Gastrocnemius medialis (tissue), 4 donors: ENCODE measurements around the gene PCF11. TPM values are rescaled to one million over a fixed set of nuclear protein-coding genes. Genes with fewer than 3 reads are reported as not detected.

Source experiments
- ATAC-seq, 2 donors: fragments of 150-250 bp; one replicate each; pipeline ENCODE4 v1.9.1; 2016
- DNase-seq, 2 donors: peaks; one replicate each; pipeline ENCODE4 v3.0.0-alpha.2; 2019
- H3K27ac ChIP-seq, 4 donors: fragments of 200-600 bp; sonication (generic); 1 replicate in 1 of 4; 2 replicates in 3 of 4; pipeline ENCODE4 v1.5.1; 2016 to 2018; ENCODE audit warnings: mild to moderate bottlenecking in 2 of 4, moderate library complexity in 1 of 4
- H3K27me3 ChIP-seq, 3 donors: fragments of 200-600 bp; sonication (generic) in 2 of 3; 1 replicate in 1 of 3; 2 replicates in 2 of 3; pipeline versions ENCODE4 v1.5.1 to v1.6.0; 2016 to 2019; ENCODE audit warnings: mild to moderate bottlenecking in 1 of 3, moderate library complexity in 1 of 3
- H3K36me3 ChIP-seq, 2 donors: fragments of 200-600 bp; sonication (generic) in 1 of 2; one replicate each; pipeline ENCODE4 v1.5.1; 2017 to 2018
- H3K4me1 ChIP-seq, 2 donors: fragments of 200-600 bp; sonication (generic) in 1 of 2; one replicate each; pipeline ENCODE4 v1.5.1; 2016 to 2017; ENCODE audit warnings: mild to moderate bottlenecking in 2 of 2
- H3K4me3 ChIP-seq, 4 donors: fragments of 200-600 bp; sonication (generic) in 3 of 4; 1 replicate in 1 of 4; 2 replicates in 3 of 4; pipeline ENCODE4 v1.5.1; 2016 to 2019; ENCODE audit warnings: mild to moderate bottlenecking in 2 of 4
- H3K9me3 ChIP-seq, 3 donors: fragments of 200-600 bp; sonication (generic) in 2 of 3; 1 replicate in 1 of 3; 2 replicates in 2 of 3; pipeline ENCODE4 v1.5.1; 2016 to 2019
- CTCF ChIP-seq, 5 experiments: fragments of 450-650 bp in 3 of 5; fragments of 200-600 bp in 2 of 5; sonication (generic) in 2 of 5; IDR thresholded peaks in 4 of 5; conservative IDR thresholded peaks in 1 of 5; 1 replicate in 4 of 5; 2 replicates in 1 of 5; pipeline ENCODE4 v1.5.1; 2016 to 2019; ENCODE audit warnings: antibody characterized with exemption in 5 of 5, mild to moderate bottlenecking in 3 of 5, moderate library complexity in 3 of 5
- POLR2A ChIP-seq, 2 donors: fragments of 450-650 bp; IDR thresholded peaks; one replicate each; pipeline ENCODE4 v1.6.1; 2017; ENCODE audit warnings: antibody characterized with exemption in 2 of 2, mild to moderate bottlenecking in 2 of 2, moderate library complexity in 2 of 2
- in situ Hi-C, 4 donors: fragments of 200-750 bp; cut with MboI; loops; one replicate each; pipeline versions ENCODE4 v1.15.0 to v1.8.0; 2017; ENCODE audit warnings: low sequenced_read_pairs in 4 of 4
- intact Hi-C: fragments of 100-400 bp; cut with DNase I; formaldehyde crosslinking; loops from one replicate; pipeline ENCODE4 v1.15.1; 2023; ENCODE audit warnings: low total_unique reads
- total RNA-seq, 4 donors: library from RNA; depleted of rRNA; stranded (reverse); fragments of >200 nt; gene quantifications; one replicate each; pipeline versions ENCODE4 v1.1.0 to v1.2.3, GENCODE V29; 2016

Gene PCF11
- total RNA-seq, 4 donors from 2014 or later: 25.3 to 103 (median 47.5) TPM

- Histone ChIP-seq H3K27ac (peak overlapping the region in 2 of 4 donors; percentile 87 to 94), H3K4me3 (no peak overlapping the region), H3K4me1 (peaks cover 18 to 23% of the 10 kb centered on the region in 2 donors), H3K9me3 (no peaks in the 10 kb centered on the region), H3K36me3 (peaks cover 0 to 40% of the 10 kb centered on the region in 2 donors), H3K27me3 (no peaks in the 10 kb centered on the region)
- ATAC-seq: no peak
- in situ Hi-C loops: loop anchor here in 2 of 4 donors (5.0 to 10.0 kb wide), 2 partner anchors 34 to 287 kb away; partner anchors contain the start of genes DDIAS (in 2 of the 2), PRCP (in 2 of the 2) and PCF11 (in 1 of the 2)
- DNase-seq: no peak
- no peak for TF ChIP-seq POLR2A (IDR thresholded peaks at IDR 0.05)
- TF ChIP-seq CTCF (IDR thresholded peaks at IDR 0.05 in 4 of 5, conservative IDR thresholded peaks at IDR 0.05 in 1 of 5): no peak
- intact Hi-C loops: loop anchor here (5.0 kb wide), 1 partner anchor 61 kb away; no protein-coding TSS in a partner anchor
These were observed 34.6 kb downstream of the PCF11 start for GRCh38 chr11:83191491-83191890.

GRCh38 chr11:83191986-83192385 lies 35.1 kb downstream of the PCF11 start:
- TF ChIP-seq POLR2A (IDR thresholded peaks at IDR 0.05) (no peak), CTCF (IDR thresholded peaks at IDR 0.05 in 4 of 5, conservative IDR thresholded peaks at IDR 0.05 in 1 of 5) (no peak)
- Histone ChIP-seq H3K36me3 (peaks cover 0 to 40% of the 10 kb centered on the region in 2 donors), H3K4me3 (peak overlapping the region in 3 of 4 donors; percentile 72 to 87 (median 86)), H3K27me3 (no peaks in the 10 kb centered on the region), H3K9me3 (no peaks in the 10 kb centered on the region), H3K27ac (peak overlapping the region; percentile 84 to 95 (median 90)), H3K4me1 (peaks cover 18 to 23% of the 10 kb centered on the region in 2 donors)
- ATAC-seq (no peak), DNase-seq (no peak)
- intact Hi-C loops: loop anchor here (2.0 to 5.0 kb wide), 2 partner anchors 60 to 291 kb away; partner anchors contain the start of genes DDIAS and PRCP
- in situ Hi-C loops: loop anchor here in 2 of 4 donors (5.0 to 10.0 kb wide), 2 partner anchors 35 to 287 kb away; partner anchors contain the start of genes DDIAS (in 2 of the 2), PRCP (in 2 of the 2) and PCF11 (in 1 of the 2)

- Histone ChIP-seq H3K4me1 (peaks cover 18 to 23% of the 10 kb centered on the region in 2 donors), H3K27me3 (no peaks in the 10 kb centered on the region), H3K27ac (peak overlapping the region; percentile 84 to 95 (median 90)), H3K36me3 (peaks cover 0 to 40% of the 10 kb centered on the region in 2 donors), H3K4me3 (peak overlapping the region; percentile 72 to 87 (median 84)), H3K9me3 (no peaks in the 10 kb centered on the region)
- ATAC-seq (no peak), DNase-seq (no peak)
- in situ Hi-C loops (loop anchor here in 2 of 4 donors (5.0 to 10.0 kb wide), 2 partner anchors 35 to 288 kb away; partner anchors contain the start of genes DDIAS (in 2 of the 2), PRCP (in 2 of the 2) and PCF11 (in 1 of the 2)), intact Hi-C loops (loop anchor here (1.0 to 5.0 kb wide), 4 partner anchors 35 to 292 kb away; partner anchors contain the start of genes CCDC90B, DDIAS, PCF11 and PRCP)
- TF ChIP-seq POLR2A (IDR thresholded peaks at IDR 0.05): no peak
- no peak for TF ChIP-seq CTCF (IDR thresholded peaks at IDR 0.05 in 4 of 5, conservative IDR thresholded peaks at IDR 0.05 in 1 of 5)
These were observed 35.8 kb downstream of the PCF11 start for GRCh38 chr11:83192606-83193245.

GRCh38 chr11:83193315-83194280 lies 36.7 kb downstream of the PCF11 start, which contains the start of gene ANKRD42:
Gene ANKRD42, plus strand, starts transcription at chr11:83193712. Its CDS starts 959 bp downstream, at chr11:83194671.
- in situ Hi-C loops: loop anchor here in 2 of 4 donors (5.0 to 10.0 kb wide), 2 partner anchors 36 to 289 kb away; partner anchors contain the start of genes DDIAS (in 2 of the 2), PRCP (in 2 of the 2) and PCF11 (in 1 of the 2)
- TF ChIP-seq POLR2A (IDR thresholded peaks at IDR 0.05) (peak; percentile 50 to 78), CTCF (IDR thresholded peaks at IDR 0.05 in 4 of 5, conservative IDR thresholded peaks at IDR 0.05 in 1 of 5) (peak in 1 of 5 experiments; percentile 17)
- DNase-seq: peak; percentile 91
- ATAC-seq: peak; percentile 98 to 99
- intact Hi-C loops: loop anchor here (1.0 to 5.0 kb wide), 5 partner anchors 36 to 293 kb away; partner anchors contain the start of genes CCDC90B, DDIAS, PCF11 and PRCP
- Histone ChIP-seq H3K4me3 (peak within 1 kb of the TSS; percentile 72 to 87 (median 84)), H3K4me1 (peaks cover 18 to 23% of the 10 kb centered on the region in 2 donors), H3K9me3 (no peaks in the 10 kb centered on the region), H3K27me3 (no peaks in the 10 kb centered on the region), H3K36me3 (peaks cover 0 to 40% of the 10 kb centered on the region in 2 donors), H3K27ac (peak within 1 kb of the TSS; percentile 84 to 95 (median 90))
